Caco-2 (cell line): ENCODE data around the gene TMEM183A. TPM values are rescaled to one million over a fixed set of nuclear protein-coding genes. Genes with fewer than 3 reads are reported as not detected.

Source experiments
- BruUV-seq: library from RNA; stranded (reverse); fragments of 400-500 nt; replicated peaks from 2 replicates; lab custom pipeline; 2021; lab: Mats Ljungman, UMichigan
- CTCF ChIA-PET: fragments of 300-600 bp; sonication (Branson Sonifier 250); formaldehyde crosslinking; loops from one replicate; lab custom pipeline; 2022; ENCODE audit warnings: antibody characterized with exemption; lab: Charles Lee
- POLR2A ChIA-PET: fragments of 300-600 bp; sonication (Branson Sonifier 250); formaldehyde crosslinking; loops from one replicate; lab custom pipeline; 2022; ENCODE audit warnings: antibody characterized with exemption; lab: Charles Lee
- DNase-seq, 2 experiments: peaks; one replicate each; pipeline versions ENCODE4 v3.0.0 to v3.0.0-alpha.2; 2020 to 2022
- H3K27me3 ChIP-seq: replicated peaks from 2 replicates; pipeline ENCODE4 v1.6.0; 2011; ENCODE audit warnings: low read length; ENCODE audit not compliant: control insufficient read depth, insufficient read depth
- H3K36me3 ChIP-seq: 2 replicates; pipeline ENCODE4 v1.5.1; 2011; ENCODE audit warnings: low read length; ENCODE audit not compliant: control insufficient read depth, insufficient read depth
- H3K4me1 ChIP-seq: fragments of 250-450 bp; sonication (Bioruptor Pico); 2 replicates; pipeline ENCODE4 v1.5.1; 2020; ENCODE audit warnings: mild to moderate bottlenecking
- H3K4me3 ChIP-seq: 2 replicates; pipeline ENCODE4 v1.5.1; 2011; ENCODE audit warnings: low read depth, mild to moderate bottlenecking, control low read depth, low read length
- H3K9me3 ChIP-seq: fragments of 250-450 bp; sonication (Bioruptor Pico); 2 replicates; pipeline ENCODE4 v1.5.1; 2020; ENCODE audit warnings: mild to moderate bottlenecking, moderate library complexity
- H3K27ac Mint-ChIP-seq: one replicate; pipeline ENCODE4 v1.8.0; 2022; ENCODE audit warnings: mixed read lengths; ENCODE audit not compliant: unreplicated experiment
- H3K27me3 Mint-ChIP-seq: one replicate; pipeline ENCODE4 v1.8.0; 2022; ENCODE audit warnings: mixed read lengths; ENCODE audit not compliant: insufficient read depth, unreplicated experiment
- H3K36me3 Mint-ChIP-seq: one replicate; pipeline ENCODE4 v1.8.0; 2022; ENCODE audit warnings: mild to moderate bottlenecking, mixed read lengths; ENCODE audit not compliant: insufficient read depth, unreplicated experiment
- H3K4me1 Mint-ChIP-seq: one replicate; pipeline ENCODE4 v1.8.0; 2022; ENCODE audit warnings: low read depth, mixed read lengths; ENCODE audit not compliant: unreplicated experiment
- H3K4me3 Mint-ChIP-seq: one replicate; pipeline ENCODE4 v1.8.0; 2022; ENCODE audit warnings: mild to moderate bottlenecking, moderate library complexity, mixed read lengths; ENCODE audit not compliant: unreplicated experiment
- H3K9me3 Mint-ChIP-seq: one replicate; pipeline ENCODE4 v1.8.0; 2022; ENCODE audit warnings: mixed read lengths; ENCODE audit not compliant: unreplicated experiment
- intact Hi-C: fragments of 100-400 bp; cut with micrococcal nuclease; formaldehyde crosslinking; loops from one replicate; pipeline ENCODE4 v1.10.0; 2022; ENCODE audit not compliant: unreplicated experiment
- total RNA-seq: library from RNA; stranded (reverse); gene quantifications from 2 replicates; pipeline ENCODE4 v1.2.3, GENCODE V29; 2022
- TF ChIP-seq, protein P1 (sequence below), 2 experiments: fragments of 200-600 bp in 1 of 2; IDR thresholded peaks; 1 replicate in 1 of 2; 2 replicates in 1 of 2; pipeline versions ENCODE4 v1.5.1 to v1.8.0; 2011 to 2022; ENCODE audit warnings: antibody characterized with exemption in 1 of 2, control low read depth in 1 of 2, inconsistent platforms in 1 of 2, low read depth in 1 of 2, low read length in 1 of 2, mild to moderate bottlenecking in 1 of 2, moderate library complexity in 1 of 2; ENCODE audit not compliant: insufficient read depth in 1 of 2, severe bottlenecking in 1 of 2, unreplicated experiment in 1 of 2

The TMEM183A gene
- total RNA-seq, 1 experiment from 2014 or later: 74.3 TPM

DNA sequence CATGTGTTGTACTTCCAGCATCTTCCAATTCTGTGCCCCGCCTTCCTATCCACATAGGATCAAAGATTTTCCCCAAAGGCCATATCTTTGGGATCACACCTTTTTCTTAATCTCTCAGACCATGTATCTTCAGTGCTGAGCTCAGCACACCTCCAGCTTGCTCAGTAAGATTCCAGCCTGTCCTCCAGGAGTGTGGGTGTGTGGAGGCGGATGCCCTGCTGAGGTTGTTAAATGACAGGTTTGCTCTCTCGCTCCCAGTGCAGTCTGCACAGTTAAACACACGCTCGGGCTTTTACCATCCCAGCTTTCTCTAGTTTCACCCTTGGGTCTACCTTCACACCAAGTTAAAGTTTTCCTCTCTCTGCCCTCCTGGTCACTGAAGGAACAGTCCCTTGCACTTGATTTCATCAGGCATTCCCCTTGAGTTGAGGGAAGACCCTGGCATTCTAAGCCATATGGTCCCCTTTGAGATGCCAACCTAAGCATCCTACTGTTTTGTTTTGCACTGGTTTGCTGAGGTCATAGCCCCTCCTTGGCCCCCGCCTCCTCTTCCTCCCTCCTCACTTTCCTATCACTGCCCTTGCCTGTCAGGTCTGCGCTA, 64.9 kb downstream of the TMEM183A start:
- Histone ChIP-seq H3K36me3 (peaks cover 1% of the 10 kb centered on the region; the same call in 1 of the 2 replicates), H3K27me3 (no peaks in the 10 kb centered on the region), H3K4me1 (no peaks in the 10 kb centered on the region), H3K4me3 (no peak overlapping the region), H3K9me3 (no peaks in the 10 kb centered on the region)
- TF ChIP-seq, protein P1, sequence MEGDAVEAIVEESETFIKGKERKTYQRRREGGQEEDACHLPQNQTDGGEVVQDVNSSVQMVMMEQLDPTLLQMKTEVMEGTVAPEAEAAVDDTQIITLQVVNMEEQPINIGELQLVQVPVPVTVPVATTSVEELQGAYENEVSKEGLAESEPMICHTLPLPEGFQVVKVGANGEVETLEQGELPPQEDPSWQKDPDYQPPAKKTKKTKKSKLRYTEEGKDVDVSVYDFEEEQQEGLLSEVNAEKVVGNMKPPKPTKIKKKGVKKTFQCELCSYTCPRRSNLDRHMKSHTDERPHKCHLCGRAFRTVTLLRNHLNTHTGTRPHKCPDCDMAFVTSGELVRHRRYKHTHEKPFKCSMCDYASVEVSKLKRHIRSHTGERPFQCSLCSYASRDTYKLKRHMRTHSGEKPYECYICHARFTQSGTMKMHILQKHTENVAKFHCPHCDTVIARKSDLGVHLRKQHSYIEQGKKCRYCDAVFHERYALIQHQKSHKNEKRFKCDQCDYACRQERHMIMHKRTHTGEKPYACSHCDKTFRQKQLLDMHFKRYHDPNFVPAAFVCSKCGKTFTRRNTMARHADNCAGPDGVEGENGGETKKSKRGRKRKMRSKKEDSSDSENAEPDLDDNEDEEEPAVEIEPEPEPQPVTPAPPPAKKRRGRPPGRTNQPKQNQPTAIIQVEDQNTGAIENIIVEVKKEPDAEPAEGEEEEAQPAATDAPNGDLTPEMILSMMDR (IDR thresholded peaks at IDR 0.05; ENCODE audit: insufficient read depth in 1 of 2, low read depth in 1 of 2, low read length in 1 of 2, severe bottlenecking in 1 of 2, unreplicated experiment in 1 of 2): no peak
- intact Hi-C loops: no loop called here
- no peaks in the 10 kb centered on the region for H3K4me1 Mint-ChIP-seq
- H3K27ac Mint-ChIP-seq: peak overlapping the region; percentile 65
- H3K36me3 Mint-ChIP-seq: no peaks in the 10 kb centered on the region
- POLR2A ChIA-PET: no interaction called here
- no TSS peak for BruUV-seq
- H3K9me3 Mint-ChIP-seq: no peaks in the 10 kb centered on the region
- CTCF ChIA-PET: no interaction called here
- no peak overlapping the region for H3K4me3 Mint-ChIP-seq
- no peak for DNase-seq
- H3K27me3 Mint-ChIP-seq: no peaks in the 10 kb centered on the region

DNA sequence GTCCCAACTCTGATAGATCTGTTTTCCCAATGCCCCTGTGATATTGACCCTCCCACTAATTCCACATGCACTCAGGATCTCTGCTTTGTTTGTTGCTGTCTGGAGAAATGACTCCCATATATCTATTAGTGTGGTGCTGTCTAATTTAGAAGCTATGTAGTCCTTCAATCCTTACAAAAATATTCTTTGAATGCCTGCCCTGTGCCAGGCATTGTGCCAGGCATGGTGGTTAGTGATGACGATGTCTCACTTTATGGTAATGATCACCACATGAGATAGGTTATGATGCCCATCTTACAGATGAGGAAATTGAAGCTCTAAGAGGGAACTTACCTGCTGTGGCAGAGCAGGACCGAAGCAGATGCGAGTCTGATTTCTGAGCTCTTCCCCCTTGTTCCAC, 65.7 kb downstream of the TMEM183A start:
- peaks cover 1% of the 10 kb centered on the region; the same call in 1 of the 2 replicates for H3K36me3 ChIP-seq
- no peaks in the 10 kb centered on the region for H3K4me1 ChIP-seq
- H3K9me3 ChIP-seq: no peaks in the 10 kb centered on the region
- H3K27me3 ChIP-seq: no peaks in the 10 kb centered on the region
- CTCF ChIA-PET: interaction anchor here (1.3 kb wide), 1 partner anchor 17 kb away, joined by 4 read pairs; no protein-coding TSS in a partner anchor
- TF ChIP-seq, protein P1 (IDR thresholded peaks at IDR 0.05; ENCODE audit: insufficient read depth in 1 of 2, low read depth in 1 of 2, low read length in 1 of 2, severe bottlenecking in 1 of 2, unreplicated experiment in 1 of 2): no peak
- POLR2A ChIA-PET: interaction anchor here (0.6 kb wide), 1 partner anchor 13 kb away, joined by 20 read pairs; the partner anchor contains the start of gene MYOG
- intact Hi-C loops: no loop called here
- H3K9me3 Mint-ChIP-seq: no peaks in the 10 kb centered on the region
- no peak overlapping the region for H3K4me3 ChIP-seq
- no peaks in the 10 kb centered on the region for H3K4me1 Mint-ChIP-seq
- no TSS peak for BruUV-seq
- no peaks in the 10 kb centered on the region for H3K27me3 Mint-ChIP-seq
- peak overlapping the region; percentile 65 for H3K27ac Mint-ChIP-seq
- DNase-seq: no peak
- H3K4me3 Mint-ChIP-seq: no peak overlapping the region
- no peaks in the 10 kb centered on the region for H3K36me3 Mint-ChIP-seq

DNA sequence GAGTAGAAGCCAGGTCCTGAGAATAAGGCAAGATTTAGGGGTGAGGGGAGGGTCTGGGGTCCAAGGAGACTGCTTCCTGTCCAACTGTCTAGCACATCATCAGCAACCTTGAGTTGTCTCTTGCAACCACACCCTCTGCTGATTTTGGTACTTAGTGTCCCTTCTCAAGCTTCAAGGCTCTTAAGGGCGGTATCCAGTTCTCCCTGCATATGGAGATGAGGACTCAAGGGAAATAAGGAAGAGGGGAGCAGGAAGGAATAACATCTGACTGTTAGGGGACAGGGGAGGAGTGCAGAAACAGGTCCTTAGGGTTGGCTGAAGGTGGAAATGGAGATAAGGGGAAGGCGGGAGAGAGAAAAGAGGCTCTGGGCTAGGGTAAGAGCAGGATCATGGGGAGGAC, 66.3 kb downstream of the TMEM183A start:
- no peaks in the 10 kb centered on the region for H3K27me3 ChIP-seq
- H3K36me3 Mint-ChIP-seq: no peaks in the 10 kb centered on the region

More for the DNA sequence above, 66.3 kb downstream of the TMEM183A start:
- Mint-ChIP-seq H3K4me1 (no peaks in the 10 kb centered on the region), H3K4me3 (no peak overlapping the region), H3K27me3 (no peaks in the 10 kb centered on the region), H3K27ac (no peak overlapping the region), H3K9me3 (no peaks in the 10 kb centered on the region)
- no peaks in the 10 kb centered on the region for H3K9me3 ChIP-seq
- no peak for DNase-seq
- ChIA-PET POLR2A (no interaction called here), CTCF (interaction anchor here (1.3 kb wide), 1 partner anchor 18 kb away, joined by 4 read pairs; no protein-coding TSS in a partner anchor)
- no TSS peak for BruUV-seq
- H3K36me3 ChIP-seq: peaks cover 1% of the 10 kb centered on the region; the same call in 1 of the 2 replicates
- intact Hi-C loops: no loop called here
- H3K4me3 ChIP-seq: no peak overlapping the region
- no peaks in the 10 kb centered on the region for H3K4me1 ChIP-seq
- TF ChIP-seq, protein P1 (IDR thresholded peaks at IDR 0.05; ENCODE audit: insufficient read depth in 1 of 2, low read depth in 1 of 2, low read length in 1 of 2, severe bottlenecking in 1 of 2, unreplicated experiment in 1 of 2): no peak

Other genes starting within 250 kb of the TMEM183A start
- 62.7 and 67.5 TPM in 2 replicates for gene KDM5B, start 199.0 kb upstream of the TMEM183A start, total RNA-seq
- gene PCAT6, start 196.4 kb upstream of the TMEM183A start, total RNA-seq: 1.4 TPM in 1 of 2 replicates, not detected in the other
- gene RABIF, start 118.2 kb upstream of the TMEM183A start, total RNA-seq: 9.2 and 9.6 TPM in 2 replicates
- gene KLHL12, start 80.1 kb upstream of the TMEM183A start, total RNA-seq: 23.2 and 23.6 TPM in 2 replicates
- gene ADIPOR1, start 49.1 kb upstream of the TMEM183A start, total RNA-seq: 68.3 and 71.4 TPM in 2 replicates
- 28.0 and 29.6 TPM in 2 replicates for gene CYB5R1, start 40.1 kb upstream of the TMEM183A start, total RNA-seq
- 8.7 and 9.4 TPM in 2 replicates for gene PPFIA4, start 19.1 kb downstream of the TMEM183A start, total RNA-seq
- not detected in 2 replicates for gene MYOG, start 78.6 kb downstream of the TMEM183A start, total RNA-seq
- 46.0 and 50.4 TPM in 2 replicates for gene ADORA1, start 120.4 kb downstream of the TMEM183A start, total RNA-seq
- gene MYBPH, start 168.5 kb downstream of the TMEM183A start, total RNA-seq: 19.7 and 25.9 TPM in 2 replicates
- gene CHI3L1, start 179.3 kb downstream of the TMEM183A start, total RNA-seq: 199 and 235 TPM in 2 replicates
- gene CHIT1, start 222.3 kb downstream of the TMEM183A start, total RNA-seq: not detected in 2 replicates